ENCODE data around the gene FKBP4. TPM values are rescaled to one million over a fixed set of nuclear protein-coding genes. Genes with fewer than 3 reads are reported as not detected.
A peak's percentile ranks its signal among the peaks of the same experiment; 100 is the strongest.

FKBP4 gene
- total and polyA plus RNA-seq, 2 of the 13 experiments (the other 11 are each of a cell fraction or from before 2014, with no cell fraction given), result 25.7 to 66.1 TPM

DNA sequence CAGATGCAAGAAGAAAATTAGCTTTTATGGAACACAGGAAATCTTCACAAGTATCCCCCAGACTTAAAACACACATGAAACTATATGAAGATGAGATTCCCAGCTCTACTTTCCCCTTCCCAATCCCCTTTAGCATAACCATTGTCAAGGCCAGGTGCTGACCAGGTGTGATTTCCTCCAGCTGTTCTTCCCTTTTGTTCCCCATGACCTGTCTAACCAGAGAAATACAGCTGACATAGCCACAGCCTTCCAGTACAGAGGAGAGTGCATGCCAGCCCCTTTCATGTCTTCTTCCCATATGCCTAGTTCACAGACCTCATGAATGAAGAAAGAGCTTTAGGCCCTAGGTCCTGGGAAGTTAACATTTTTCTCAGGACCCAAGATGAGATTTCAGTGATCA lies 43.5 kb upstream of the FKBP4 start:
- intact Hi-C loops (cut with micrococcal nuclease; ENCODE audit: unreplicated experiment) (no loop called here), in situ Hi-C loops (cut with HindIII; ENCODE audit: extremely low pct_ligation_motif_present, low pct_unique_long_range_greater_than_20kb) (no loop called here)
- no peak overlapping the region for H3K4me3 ChIP-seq (replicated peaks in 1 of 3; ENCODE audit: insufficient read depth in 1 of 3, low read depth in 2 of 3, low read length in 3 of 3)
- TF ChIP-seq ZBTB7B (CRISPR knock-in tag; IDR thresholded peaks at IDR 0.05) (no peak), NFE2L1 (CRISPR knock-in tag; IDR thresholded peaks at IDR 0.05; ENCODE audit: borderline replicate concordance) (no peak), ZNF607 (CRISPR knock-in tag; IDR thresholded peaks at IDR 0.05; ENCODE audit: borderline replicate concordance) (no peak)
- no peak overlapping the region for H2AFZ ChIP-seq (ENCODE audit: low read length)
- H3K4me1 ChIP-seq (ENCODE audit: insufficient read depth, low read length), result no peaks in the 10 kb centered on the region
- no peak overlapping the region for H3K4me2 ChIP-seq (ENCODE audit: low read depth, low read length)
- H4K20me1 ChIP-seq (ENCODE audit: insufficient read depth, low read length), result peaks cover 9% of the 10 kb centered on the region; the same call in 1 of the 2 replicates
- ATAC-seq (no peak), FAIRE-seq (no peak), DNase-seq (ENCODE audit: low spot score) (no peak)
- ChIA-PET POLR2A (no interaction called here), CTCF (ENCODE audit: low intra/inter-chr PET ratio, low total read pairs) (interaction anchor here (1.2 kb wide), 1 partner anchor 33 kb away, joined by 3 read pairs; no protein-coding TSS in a partner anchor)
- BruUV-seq (replicated peaks), result no TSS peak
- no peaks in the 10 kb centered on the region for H3K36me3 ChIP-seq (replicated peaks in 1 of 2; ENCODE audit: control insufficient read depth in 1 of 2, insufficient read depth in 2 of 2, low read length in 2 of 2)
- no peaks in the 10 kb centered on the region for H3K9me3 ChIP-seq (ENCODE audit: low read length)
- no peak overlapping the region for H3K27ac ChIP-seq (ENCODE audit: extremely low read length, insufficient read depth, low read length)
- 0 out of 5 replicates have a peak, but pooled peaks cover 0 to 8% of the 10 kb centered on the region in 2 experiments for H3K27me3 ChIP-seq (ENCODE audit: control insufficient read depth in 1 of 2, insufficient read depth in 2 of 2, low read length in 2 of 2)
- no peak overlapping the region for H3K9ac ChIP-seq (ENCODE audit: insufficient read depth, low read depth, low read length)
- H3K79me2 ChIP-seq (ENCODE audit: insufficient read depth, low read length), result no peaks in the 10 kb centered on the region

DNA sequence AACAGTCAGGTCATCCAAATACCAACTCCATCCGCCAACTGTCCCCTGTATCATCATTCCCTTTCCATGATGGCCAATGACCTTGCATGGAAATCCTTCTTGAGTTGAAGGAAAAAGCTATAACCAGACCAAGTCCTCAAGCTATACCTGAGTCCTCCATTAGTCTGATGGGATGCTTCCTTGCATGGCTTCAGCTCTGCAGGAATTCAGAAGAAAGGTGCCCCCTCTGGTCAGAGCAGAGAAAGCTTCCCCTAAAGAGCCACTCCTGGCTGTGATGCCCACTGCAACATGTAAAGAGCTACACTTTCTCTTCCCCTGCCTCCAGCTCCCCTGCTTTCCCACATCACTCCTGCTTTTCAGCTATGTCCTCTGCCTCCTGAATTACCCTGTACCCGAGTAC lies 43.1 kb upstream of the FKBP4 start:
- H3K27me3 ChIP-seq (ENCODE audit: control insufficient read depth in 1 of 2, insufficient read depth in 2 of 2, low read length in 2 of 2), result 0 out of 5 replicates have a peak, but pooled peaks cover 0 to 8% of the 10 kb centered on the region in 2 experiments
- peaks cover 9% of the 10 kb centered on the region; the same call in 1 of the 2 replicates for H4K20me1 ChIP-seq (ENCODE audit: insufficient read depth, low read length)
- CTCF ChIA-PET (ENCODE audit: low intra/inter-chr PET ratio, low total read pairs), result interaction anchor here (1.2 kb wide), 1 partner anchor 33 kb away, joined by 3 read pairs; no protein-coding TSS in a partner anchor
- DNase-seq (ENCODE audit: low spot score), result no peak
- no peak for TF ChIP-seq GZF1 (CRISPR knock-in tag; IDR thresholded peaks at IDR 0.05)
- TF ChIP-seq ZNF496 (CRISPR knock-in tag; IDR thresholded peaks at IDR 0.05; ENCODE audit: insufficient replicate concordance), result no peak
- TF ChIP-seq, protein P1, sequence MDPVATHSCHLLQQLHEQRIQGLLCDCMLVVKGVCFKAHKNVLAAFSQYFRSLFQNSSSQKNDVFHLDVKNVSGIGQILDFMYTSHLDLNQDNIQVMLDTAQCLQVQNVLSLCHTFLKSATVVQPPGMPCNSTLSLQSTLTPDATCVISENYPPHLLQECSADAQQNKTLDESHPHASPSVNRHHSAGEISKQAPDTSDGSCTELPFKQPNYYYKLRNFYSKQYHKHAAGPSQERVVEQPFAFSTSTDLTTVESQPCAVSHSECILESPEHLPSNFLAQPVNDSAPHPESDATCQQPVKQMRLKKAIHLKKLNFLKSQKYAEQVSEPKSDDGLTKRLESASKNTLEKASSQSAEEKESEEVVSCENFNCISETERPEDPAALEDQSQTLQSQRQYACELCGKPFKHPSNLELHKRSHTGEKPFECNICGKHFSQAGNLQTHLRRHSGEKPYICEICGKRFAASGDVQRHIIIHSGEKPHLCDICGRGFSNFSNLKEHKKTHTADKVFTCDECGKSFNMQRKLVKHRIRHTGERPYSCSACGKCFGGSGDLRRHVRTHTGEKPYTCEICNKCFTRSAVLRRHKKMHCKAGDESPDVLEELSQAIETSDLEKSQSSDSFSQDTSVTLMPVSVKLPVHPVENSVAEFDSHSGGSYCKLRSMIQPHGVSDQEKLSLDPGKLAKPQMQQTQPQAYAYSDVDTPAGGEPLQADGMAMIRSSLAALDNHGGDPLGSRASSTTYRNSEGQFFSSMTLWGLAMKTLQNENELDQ (CRISPR knock-in tag; IDR thresholded peaks at IDR 0.05; ENCODE audit: borderline replicate concordance), result no peak
- intact Hi-C loops (cut with micrococcal nuclease; ENCODE audit: unreplicated experiment) (no loop called here), in situ Hi-C loops (cut with HindIII; ENCODE audit: extremely low pct_ligation_motif_present, low pct_unique_long_range_greater_than_20kb) (no loop called here)
- FAIRE-seq, result no peak
- 10% methylated on average over 2 of the region's 2 CpGs for WGBS (ENCODE audit: low lambda C conversion rate)
- no peak overlapping the region for H3K4me2 ChIP-seq (ENCODE audit: low read depth, low read length)
- H3K4me1 ChIP-seq (ENCODE audit: insufficient read depth, low read length), result no peaks in the 10 kb centered on the region
- H3K9ac ChIP-seq (ENCODE audit: insufficient read depth, low read depth, low read length), result no peak overlapping the region
- no peak overlapping the region for H3K27ac ChIP-seq (ENCODE audit: extremely low read length, insufficient read depth, low read length)
- POLR2A ChIA-PET, result no interaction called here
- H3K9me3 ChIP-seq (ENCODE audit: low read length), result no peaks in the 10 kb centered on the region
- H2AFZ ChIP-seq (ENCODE audit: low read length), result no peak overlapping the region
- H3K4me3 ChIP-seq (replicated peaks in 1 of 3; ENCODE audit: insufficient read depth in 1 of 3, low read depth in 2 of 3, low read length in 3 of 3), result no peak overlapping the region
- peak; percentile 43; the same call in 1 of the 3 replicates for ATAC-seq
- H3K36me3 ChIP-seq (replicated peaks in 1 of 2; ENCODE audit: control insufficient read depth in 1 of 2, insufficient read depth in 2 of 2, low read length in 2 of 2), result no peaks in the 10 kb centered on the region
- no peaks in the 10 kb centered on the region for H3K79me2 ChIP-seq (ENCODE audit: insufficient read depth, low read length)
- no TSS peak for BruUV-seq (replicated peaks)

Measured in HepG2 (cell line).